Measurements from ENCODE around the gene KIAA0753.

The KIAA0753 gene

GRCh38 chr17:6547336-6547735, 93.2 kb downstream of the KIAA0753 start:
- DNase-seq (ENCODE audit: low read depth in 2 of 2) = no peak

GRCh38 chr17:6546069-6546718, 94.3 kb downstream of the KIAA0753 start:
- DNase-seq (ENCODE audit: low read depth in 2 of 2) = no peak

- DNase-seq (ENCODE audit: low read depth in 2 of 2) = no peak
These were observed 95.2 kb downstream of the KIAA0753 start for GRCh38 chr17:6545291-6545690.

- DNase-seq (ENCODE audit: low read depth in 2 of 2) = no peak
These were observed 96.5 kb downstream of the KIAA0753 start for GRCh38 chr17:6544011-6544370.

- no peak for DNase-seq (ENCODE audit: low read depth in 2 of 2)
These were observed 97.2 kb downstream of the KIAA0753 start for GRCh38 chr17:6543079-6544010.

GRCh38 chr17:6542577-6542976, 97.9 kb downstream of the KIAA0753 start:
- DNase-seq (ENCODE audit: low read depth in 2 of 2) = no peak

- DNase-seq (ENCODE audit: low read depth in 2 of 2) = no peak
These were observed 98.6 kb downstream of the KIAA0753 start for GRCh38 chr17:6541886-6542285.

GRCh38 chr17:6539871-6540270, 100.6 kb downstream of the KIAA0753 start:
- DNase-seq (ENCODE audit: low read depth in 2 of 2) = no peak

- DNase-seq (ENCODE audit: low read depth in 2 of 2) = no peak
These were observed 103.9 kb downstream of the KIAA0753 start for GRCh38 chr17:6536566-6537065.

- DNase-seq (ENCODE audit: low read depth in 2 of 2) = no peak
These were observed 104.5 kb downstream of the KIAA0753 start for GRCh38 chr17:6536053-6536452.

GRCh38 chr17:6534846-6535514, 105.5 kb downstream of the KIAA0753 start:
- no peak for DNase-seq (ENCODE audit: low read depth in 2 of 2)

- DNase-seq (ENCODE audit: low read depth in 2 of 2) = no peak
These were observed 108.0 kb downstream of the KIAA0753 start for GRCh38 chr17:6532441-6532885.

GRCh38 chr17:6531575-6531974, 108.9 kb downstream of the KIAA0753 start:
- DNase-seq (ENCODE audit: low read depth in 2 of 2) = no peak

- no peak for DNase-seq (ENCODE audit: low read depth in 2 of 2)
These were observed 110.1 kb downstream of the KIAA0753 start for GRCh38 chr17:6530324-6530920.

- no peak for DNase-seq (ENCODE audit: low read depth in 2 of 2)
These were observed 112.0 kb downstream of the KIAA0753 start for GRCh38 chr17:6528557-6528956.

All from fibroblast of skin of left biceps (primary cell).